NCI-H2081 treated with DMSO at 0.1 percent for 48 hours (cell line): Measurements from ENCODE around the gene WRAP73.

Source experiments
- DNase-seq: peaks from one replicate; lab custom pipeline; 2025; lab: John Stamatoyannopoulos, UW

Gene WRAP73

DNA sequence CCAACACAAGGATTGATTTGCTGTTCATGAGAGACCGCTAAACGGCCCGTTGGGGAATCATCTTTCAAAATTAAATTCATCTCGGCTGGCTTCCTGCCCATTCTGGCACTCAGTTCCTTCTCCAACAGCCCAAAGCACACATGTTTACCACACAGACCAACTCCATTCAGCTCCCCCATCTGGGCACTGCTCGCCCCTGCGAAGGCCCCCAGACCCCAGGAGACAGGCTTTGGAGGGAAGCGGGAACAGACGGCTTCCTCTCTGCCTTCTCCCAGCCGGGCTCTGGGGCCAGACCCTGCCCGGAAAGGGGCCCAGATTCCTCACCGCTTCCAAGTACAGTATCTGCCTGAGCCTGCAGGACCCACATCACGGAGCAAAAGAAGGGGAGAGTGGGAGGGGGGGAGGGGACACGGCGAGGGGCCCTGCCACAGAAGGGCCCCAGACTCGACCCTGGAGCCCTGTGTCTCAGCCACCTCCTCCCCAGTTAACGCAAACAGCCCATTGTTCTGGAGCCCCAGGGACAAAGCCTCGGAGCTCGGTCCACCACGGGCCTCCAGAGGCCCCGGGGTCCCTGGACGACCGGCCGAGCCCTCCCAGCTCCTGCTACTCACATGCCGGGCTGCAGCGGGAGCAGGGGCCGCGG, 39.3 kb downstream of the WRAP73 start:
- no peak for DNase-seq

DNA sequence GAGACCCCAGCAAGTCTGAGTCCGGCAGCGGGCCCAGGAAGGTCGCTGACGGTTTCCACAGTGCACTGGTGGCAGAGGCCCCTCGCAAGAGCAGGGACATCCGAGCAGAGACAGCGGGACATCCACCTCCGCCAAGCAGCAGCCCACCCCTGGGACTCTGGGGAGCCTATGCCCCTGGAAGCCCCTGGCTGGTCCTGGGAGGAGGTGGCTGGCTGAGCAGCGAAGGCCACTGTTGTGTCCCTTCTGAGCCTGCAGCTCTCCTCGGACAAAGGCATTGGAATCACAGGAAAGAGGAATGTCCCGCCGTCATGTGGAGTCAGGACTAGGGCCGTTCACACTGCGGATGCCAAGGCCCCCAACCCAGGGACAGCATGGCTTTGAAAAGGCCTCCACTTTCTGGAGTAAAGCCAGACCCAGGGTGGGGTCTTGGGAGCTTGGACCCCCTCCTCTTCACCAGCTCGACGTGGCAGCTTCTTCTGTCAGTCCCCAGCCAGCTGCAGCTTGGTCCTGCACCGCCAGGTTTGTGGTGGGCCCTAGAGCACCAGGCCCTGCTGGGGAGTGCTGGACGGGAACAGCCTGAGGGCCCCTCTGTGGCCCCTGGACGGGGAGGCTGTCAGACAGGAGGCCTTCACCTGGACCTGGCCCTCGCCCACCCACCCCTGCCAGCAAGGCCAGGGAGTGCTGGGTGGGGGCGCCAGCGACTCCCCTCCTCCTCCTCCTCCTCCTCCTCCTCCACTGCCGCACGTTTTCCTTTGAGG, 40.0 kb downstream of the WRAP73 start:
- DNase-seq, result no peak

DNA sequence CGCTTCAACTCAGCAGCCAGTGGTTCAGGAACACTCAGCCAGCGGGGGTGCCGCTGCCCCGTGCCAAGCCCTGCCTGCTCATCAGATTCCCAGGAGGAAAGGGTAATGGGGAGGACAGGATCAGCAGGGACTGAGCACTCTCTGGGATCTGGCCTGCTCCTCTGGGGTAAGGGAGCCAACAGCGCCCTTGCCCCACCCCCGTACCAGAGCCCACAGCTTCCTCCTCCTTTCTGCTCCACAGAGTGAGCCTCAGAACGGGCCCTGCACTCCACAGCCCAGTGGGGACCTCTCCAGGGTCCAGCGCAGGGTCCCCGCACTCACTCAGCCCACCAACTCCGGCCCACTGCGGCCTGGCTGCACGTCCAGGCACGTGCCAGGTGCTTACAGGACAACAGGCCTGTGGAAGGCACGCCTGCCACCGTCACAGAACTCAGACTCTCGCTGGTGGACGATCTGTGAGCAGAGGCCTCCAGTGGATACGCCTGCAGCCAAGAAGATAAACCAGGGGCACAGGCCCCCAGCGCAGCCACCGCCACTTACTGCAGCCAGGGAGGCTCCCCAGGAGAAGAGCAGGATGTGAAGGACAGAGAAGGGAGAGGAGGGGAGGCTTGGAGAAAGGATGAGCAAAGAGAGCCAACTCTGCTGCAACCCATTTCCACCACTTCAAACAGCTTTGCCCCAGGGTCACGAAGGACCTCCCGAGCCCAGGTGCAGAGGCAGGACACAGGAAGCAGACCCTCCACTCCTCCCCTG, 40.7 kb downstream of the WRAP73 start:
- DNase-seq, result no peak

DNA sequence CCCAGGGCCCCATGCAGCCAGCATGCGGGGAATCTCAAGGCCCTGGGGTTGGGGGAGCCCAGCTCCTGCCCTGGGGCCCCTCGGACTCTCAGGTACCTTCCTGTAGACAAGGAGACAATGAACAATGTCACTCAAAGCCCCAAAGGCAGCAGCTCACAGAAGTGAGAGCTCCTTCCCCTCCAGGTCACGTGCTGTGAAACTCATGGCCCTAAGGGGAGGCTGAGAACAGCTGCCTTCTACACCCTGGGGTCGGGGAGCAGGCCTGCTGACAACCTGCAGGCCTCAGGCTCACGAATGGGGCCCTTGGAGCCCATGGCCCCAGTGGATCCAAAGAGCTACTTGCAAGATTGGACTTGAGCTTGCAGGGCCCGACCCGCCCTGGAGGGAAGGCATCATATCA, 41.7 kb downstream of the WRAP73 start:
- no peak for DNase-seq

DNA sequence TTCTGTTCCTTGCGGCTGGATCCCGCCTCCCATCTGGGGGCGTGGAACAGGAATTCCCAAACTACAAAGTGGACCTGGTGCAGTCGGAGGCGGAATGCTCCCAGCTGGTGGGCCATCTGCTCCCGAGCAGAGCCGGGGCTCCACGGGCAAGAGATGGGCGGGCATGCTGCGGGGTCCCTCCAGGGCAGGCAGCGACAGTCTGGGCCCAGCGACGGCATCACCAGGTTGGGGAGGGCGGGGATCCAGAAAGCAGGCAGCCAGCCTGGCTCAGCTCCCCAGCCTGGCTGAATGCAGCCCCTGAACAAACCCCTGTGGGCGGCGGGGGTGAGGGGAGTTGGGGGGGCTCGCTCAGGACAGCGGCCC, 42.2 kb downstream of the WRAP73 start:
- DNase-seq, result no peak

DNA sequence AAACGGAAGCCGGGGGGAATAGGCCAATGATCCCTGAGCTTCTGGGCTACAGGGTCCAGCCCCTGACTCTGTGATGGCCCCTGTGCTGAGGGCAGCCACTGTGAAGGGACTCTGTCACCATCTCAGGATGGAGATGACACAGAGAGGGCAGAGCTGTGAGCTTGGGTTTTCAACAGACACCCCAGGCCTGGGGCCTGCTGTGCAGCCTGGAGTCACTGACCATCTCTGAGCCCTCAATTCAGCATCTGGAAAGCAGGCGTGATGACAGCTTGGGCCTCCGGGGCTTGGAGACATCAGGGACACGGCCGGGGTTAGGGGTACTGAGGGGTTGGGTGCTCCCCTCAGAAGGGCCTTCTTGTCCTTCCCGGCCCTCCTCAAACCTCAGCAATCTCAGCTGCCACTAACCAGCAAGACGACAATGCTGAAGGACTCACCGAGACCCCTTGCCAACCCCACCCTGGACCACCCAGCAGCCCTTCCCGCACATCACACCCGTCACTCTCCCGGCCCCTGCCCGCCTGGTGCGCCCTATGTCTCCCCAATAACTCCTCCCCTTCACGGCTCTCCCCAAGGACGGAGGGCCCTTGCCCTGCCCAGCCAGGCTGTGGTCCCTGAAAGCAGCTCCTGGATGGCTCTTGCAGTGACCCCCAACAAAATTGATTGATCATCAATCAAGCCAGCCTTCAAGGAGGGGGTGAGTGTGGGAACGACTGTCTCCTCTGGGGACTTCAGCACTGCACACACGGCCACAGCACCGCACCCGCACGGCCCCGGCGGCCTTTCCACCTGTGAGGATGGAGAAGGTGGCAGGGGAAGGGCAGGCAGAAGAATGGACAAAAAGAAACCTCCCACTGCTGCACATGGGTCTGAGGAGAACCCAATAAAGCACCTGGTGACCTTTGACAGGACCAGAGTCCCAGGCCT, 42.9 kb downstream of the WRAP73 start:
- DNase-seq, result no peak

DNA sequence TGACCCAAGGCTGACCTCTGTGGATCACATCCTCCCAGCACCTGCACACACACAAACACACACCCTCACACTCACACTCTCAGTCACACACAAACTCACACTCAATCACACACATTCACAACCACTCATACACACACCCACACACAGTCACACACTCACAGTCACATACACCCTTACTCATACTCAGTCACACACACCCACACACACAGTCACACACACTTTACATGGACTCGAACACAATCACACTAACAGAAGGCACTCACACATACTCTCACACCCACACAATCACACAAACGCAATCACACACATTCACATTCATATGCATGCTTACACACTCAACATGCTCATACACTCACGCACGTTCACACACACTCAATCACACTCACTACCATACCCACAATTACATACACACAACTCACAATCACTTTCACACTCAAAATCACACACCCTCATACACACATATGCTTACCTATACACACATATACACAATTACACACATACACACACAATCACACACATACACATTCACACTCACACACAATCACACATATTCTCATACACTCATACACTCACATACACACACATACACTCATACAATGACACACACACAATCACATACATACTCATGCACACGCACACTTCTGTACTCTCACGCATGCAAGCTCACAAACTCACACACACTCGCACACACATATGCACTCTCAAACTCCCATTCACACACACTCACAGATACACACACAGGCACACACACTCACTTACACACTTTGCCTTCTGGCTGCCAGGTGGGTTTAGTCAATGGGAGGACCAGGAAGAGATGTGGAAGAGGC, 44.7 kb downstream of the WRAP73 start:
- no peak for DNase-seq

DNA sequence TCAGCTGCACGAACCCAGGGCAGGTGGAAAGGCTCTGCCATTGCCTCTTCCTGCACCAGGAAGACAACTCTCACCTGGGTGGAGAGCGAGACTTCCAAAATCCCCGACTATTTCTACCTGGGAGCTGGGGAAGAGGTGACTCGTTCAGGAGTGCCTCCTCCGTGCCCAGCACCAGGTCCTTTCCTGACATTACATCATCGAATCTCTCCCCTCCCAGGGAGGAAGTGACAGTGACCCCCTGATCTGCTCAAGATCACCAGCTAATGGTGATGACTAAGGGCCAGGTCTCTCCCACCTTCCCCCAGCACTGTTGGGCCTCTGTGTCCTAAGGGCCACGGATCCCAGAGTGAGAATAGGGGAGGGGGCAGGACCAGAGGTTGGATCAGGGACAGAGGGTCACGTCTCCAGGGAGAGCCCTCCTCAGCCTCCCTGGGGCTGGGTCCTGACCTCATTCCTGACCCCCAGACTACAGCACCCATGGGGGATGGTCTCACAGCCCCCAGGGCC, 45.4 kb downstream of the WRAP73 start:
- no peak for DNase-seq

DNA sequence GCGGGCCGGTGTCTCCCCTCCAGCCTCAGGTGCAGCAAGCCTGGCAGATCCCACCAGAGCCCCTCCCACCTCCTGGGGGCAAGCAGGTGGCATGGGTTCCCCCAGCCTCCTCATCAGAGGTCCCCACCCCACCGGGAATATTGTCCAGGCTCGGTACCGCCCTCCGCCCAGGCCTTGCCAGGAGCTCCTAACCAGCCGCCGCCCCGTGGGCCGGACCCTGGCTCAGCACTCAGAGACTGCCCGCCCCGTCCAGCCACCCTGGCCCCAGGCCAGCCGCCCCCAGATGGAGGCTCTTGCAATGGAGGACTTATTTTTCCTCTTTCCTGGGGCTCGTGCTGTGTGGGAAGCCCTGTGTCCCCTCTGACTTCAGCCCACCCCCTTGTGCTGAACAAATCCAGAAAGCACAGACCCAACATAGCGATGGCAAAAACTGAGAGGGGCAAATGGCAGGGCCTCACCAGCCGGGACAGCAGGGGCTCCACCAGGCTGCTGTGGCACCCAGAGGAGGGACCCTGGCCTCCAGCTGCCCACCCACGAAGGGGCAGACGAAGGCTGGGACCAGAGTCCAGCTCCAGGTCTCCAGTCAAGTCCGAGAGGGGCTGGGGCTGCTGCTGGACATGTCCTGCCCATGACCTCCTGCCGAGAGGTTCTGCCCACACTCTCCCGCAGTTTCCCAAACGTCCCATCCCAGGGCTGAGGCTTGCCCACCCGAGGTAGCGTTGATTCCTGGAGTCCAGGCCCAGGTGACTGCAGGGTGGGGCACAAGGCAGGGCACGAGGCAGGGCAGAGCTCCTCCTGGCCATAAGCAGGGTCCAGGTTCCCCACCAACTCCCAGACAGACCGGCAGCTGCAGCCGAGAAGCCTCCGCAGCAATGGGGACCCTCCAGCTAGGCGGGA, 46.1 kb downstream of the WRAP73 start:
- no peak for DNase-seq

DNA sequence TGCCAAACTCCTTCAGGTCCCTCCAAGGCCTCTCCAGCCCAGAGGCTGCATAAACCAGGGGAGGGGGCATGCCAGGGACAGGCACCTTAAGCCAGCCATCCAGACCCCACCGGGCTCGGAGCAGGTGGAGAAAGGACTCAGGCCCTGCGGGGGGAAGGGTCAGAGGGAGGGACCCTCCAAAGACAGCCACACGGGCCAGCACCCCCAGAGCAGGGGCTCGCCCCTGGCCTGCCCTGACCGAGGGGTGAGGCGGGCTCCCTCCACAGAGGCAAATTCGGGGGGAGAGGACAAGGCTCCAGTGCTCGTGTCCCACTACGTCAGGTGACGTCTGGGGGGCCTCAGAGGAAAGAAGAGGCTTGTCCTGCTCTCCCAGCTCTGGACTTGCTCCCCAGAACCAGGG, 46.7 kb downstream of the WRAP73 start:
- no peak for DNase-seq

DNA sequence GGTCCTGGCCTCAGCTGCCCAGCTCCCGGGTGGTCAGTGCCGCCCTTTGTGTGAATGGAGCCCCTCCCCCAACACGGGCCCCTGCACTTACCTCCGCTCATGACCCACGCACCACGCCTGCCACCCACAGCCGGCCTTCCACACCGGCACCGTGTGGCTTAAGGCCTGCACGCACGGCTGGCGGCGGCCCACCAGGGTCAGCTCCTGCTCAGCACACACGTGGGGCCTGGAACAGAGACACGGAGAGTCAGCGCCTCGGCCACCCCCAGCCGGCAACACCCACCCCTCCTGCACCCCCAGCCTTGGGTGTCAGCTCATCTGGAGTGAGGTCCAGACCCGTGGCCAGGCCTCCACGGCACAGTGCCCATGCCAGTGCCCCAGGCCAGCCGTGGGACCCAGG, 47.5 kb downstream of the WRAP73 start:
- no peak for DNase-seq

DNA sequence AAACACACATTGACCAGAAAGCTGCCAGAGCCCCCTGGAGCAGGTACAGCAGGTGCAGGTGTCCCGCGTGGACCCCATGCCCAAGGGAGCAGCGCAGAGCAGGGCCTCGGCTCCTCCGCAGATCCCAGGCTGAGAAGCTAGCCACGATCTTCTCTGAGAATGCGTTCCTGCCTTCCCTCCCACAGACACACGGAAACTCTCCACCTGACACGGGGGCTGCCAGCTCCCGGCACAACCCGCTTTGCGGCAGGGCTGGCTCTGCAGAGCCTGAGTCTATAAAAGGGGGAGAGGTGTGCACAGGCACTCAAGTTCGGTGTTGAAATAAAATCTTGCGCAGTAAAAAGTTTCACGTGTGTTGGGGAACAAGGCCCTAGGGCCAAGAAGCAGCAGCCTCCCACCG, 48.2 kb downstream of the WRAP73 start:
- no peak for DNase-seq

DNA sequence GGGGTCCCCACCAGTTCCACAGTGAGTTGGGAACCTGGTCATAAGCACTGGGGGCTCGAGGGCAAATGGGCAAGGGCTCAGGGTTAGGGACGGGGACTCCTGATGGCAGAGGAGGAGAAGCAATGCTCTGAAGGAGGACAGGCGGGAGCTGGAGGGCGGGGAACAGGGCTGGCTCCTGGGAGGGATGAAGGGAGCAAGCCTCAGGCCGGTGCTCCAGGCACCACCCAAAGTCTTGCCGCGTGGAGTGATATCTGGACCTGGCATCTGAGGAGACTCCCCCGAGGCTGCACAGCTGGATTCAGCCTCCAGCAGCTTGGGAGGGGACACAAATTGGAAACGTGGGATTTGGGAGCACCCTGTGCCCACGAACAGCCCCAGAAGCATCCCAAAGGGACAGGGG, 49.5 kb downstream of the WRAP73 start:
- no peak for DNase-seq

DNA sequence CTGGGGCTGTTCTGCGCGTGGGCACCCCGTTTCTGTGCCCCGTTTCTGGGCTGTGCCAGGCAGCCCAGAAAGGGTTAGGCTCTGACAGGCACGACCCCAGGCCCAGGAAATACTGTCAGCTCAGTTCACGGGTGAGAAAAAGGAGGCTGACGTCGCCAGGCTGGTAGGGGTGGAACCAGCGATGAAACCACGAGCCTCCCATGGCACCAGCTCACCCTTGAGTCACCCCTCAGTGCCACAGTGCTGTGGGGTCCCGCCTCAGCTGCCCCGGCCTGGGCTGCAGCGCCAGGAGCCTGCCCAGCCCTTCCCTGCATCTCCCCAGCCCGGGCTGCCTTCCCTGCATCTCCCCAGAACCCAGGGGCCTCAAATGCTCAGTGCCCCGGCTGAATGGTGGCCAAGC, 50.1 kb downstream of the WRAP73 start:
- no peak for DNase-seq

DNA sequence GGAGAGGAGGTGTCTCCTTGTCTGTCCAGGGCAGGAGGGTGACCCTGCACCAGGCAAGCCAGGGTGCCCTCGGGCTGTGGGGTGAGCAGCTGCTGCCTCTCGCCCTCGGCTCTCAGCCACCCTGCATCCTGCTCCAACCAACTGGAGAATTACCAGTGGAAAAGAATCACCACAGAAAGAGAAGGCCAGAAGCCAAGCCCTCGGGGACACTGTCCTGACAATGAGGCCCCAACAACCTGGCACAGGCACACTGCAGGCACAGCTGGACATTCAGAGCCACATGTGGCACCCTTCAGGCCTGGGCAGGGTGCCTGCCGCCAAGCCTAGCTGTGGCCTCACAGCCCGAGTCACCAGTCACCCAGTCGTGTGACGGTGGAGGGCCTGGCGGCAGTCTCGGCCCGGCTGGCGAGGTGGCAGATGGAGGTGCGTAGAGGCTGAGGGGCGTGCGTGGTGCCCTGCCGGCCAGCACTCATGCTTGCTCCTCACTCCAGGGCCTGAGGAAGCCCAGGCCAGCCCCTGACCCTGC, 50.6 kb downstream of the WRAP73 start:
- DNase-seq, result no peak

DNA sequence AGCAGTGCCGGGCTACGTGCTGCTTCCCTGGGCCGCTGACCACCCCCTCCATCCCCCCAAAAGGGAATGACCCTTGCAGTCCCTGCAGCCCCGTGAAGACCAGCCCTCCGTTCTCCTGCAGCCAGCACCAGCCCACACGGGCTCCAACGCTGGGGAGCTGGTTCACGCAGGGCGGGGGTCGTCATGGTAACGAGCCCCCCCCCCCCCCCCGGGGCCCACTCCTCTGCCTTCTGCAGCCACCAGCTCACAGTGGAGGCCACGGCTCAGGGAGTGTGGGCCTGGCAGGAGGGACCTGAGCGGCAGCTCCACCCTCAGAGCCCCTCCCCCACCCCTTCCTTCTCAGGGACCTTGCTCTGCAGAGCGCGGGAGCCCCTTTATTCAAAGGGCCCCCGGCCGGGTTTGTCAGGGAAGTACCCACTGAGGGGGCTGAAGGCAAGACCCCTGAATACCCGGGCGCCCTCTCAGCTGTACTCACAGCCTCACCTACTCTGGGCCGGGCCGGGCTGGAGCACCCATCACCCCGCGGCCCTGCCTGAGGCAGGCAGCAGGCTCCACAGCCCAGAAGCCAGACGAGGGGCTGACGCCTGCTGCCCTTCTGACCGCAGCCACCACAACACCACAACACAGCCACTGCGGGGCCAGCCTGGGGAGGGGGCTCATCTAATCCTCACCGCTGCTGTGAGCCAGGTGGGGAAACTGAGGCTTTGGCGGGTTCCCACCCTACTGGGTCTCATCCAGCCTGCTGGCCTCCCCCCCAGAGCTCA, 51.2 kb downstream of the WRAP73 start:
- no peak for DNase-seq

DNA sequence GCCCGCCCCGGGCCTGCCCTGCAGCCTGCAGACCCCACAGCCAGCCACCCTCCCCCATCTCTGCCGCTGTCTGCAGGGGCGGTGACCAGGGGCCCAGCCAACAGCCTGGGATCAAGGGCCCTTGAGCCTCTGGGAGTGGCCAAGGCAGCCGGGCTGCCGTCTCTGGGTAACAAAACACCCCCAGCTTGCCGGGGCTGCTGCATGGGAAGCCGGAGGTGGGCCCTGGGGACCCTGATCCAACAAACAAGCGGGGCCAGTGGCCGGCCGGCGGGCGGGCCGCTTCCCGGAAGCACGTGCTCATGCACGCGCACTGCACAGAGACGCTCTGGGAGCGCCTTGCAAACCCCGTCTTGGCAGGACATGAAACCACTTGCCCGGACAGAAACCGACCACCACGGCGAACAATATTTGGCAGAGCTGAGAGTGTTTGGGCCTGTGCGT, 51.8 kb downstream of the WRAP73 start:
- no peak for DNase-seq

DNA sequence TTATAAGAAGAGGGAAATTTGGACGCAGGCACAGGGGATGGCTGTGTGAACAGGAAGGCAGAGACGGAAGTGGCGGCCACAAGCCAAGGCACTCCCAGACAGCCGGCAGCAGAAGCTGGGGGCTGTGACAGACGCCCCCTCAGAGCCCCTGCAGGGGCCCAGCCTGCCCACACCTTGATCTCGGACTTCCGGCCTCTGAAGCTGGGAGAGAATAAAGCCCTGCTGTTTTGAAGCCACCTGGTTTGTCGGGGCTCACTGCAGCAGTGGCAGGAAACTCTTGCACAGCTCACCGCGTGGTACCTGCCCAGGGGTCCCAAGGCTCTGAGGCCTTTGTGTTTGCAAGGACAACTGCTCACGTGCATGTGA, 52.3 kb downstream of the WRAP73 start:
- no peak for DNase-seq
